Natural killer cell (primary cell): Measurements from ENCODE around the gene SLC2A2. TPM values are rescaled to one million over a fixed set of nuclear protein-coding genes. Genes with fewer than 3 reads are reported as not detected.

Source experiments
- ATAC-seq, 3 donors: fragments of 150-1000 bp in 2 of 3; fragments of 200-7000 bp in 1 of 3; cut with Tn5 transposase; 1 replicate in 1 of 3; 2 replicates in 2 of 3; pipeline ENCODE4 v1.10.0; 2021; ENCODE audit warnings: mild to moderate bottlenecking in 2 of 3, moderate library complexity in 2 of 3
- DNase-seq, 2 donors: peaks; one replicate each; pipeline versions ENCODE4 v3.0.0 to v3.0.0-alpha.2; 2013 to 2021; ENCODE audit warnings: mixed read lengths in 1 of 2
- H3K27ac ChIP-seq: one replicate; pipeline ENCODE4 v1.5.1; 2013; ENCODE audit warnings: mild to moderate bottlenecking, low read length
- H3K27me3 ChIP-seq: one replicate; pipeline ENCODE4 v1.6.1; 2013; ENCODE audit warnings: low read length; ENCODE audit not compliant: control insufficient read depth, insufficient read depth
- H3K36me3 ChIP-seq: one replicate; pipeline ENCODE4 v1.6.1; 2013; ENCODE audit warnings: low read length; ENCODE audit not compliant: control insufficient read depth, insufficient read depth
- H3K4me1 ChIP-seq: one replicate; pipeline ENCODE4 v1.6.1; 2013; ENCODE audit warnings: low read length; ENCODE audit not compliant: control insufficient read depth, insufficient read depth
- H3K4me3 ChIP-seq: one replicate; pipeline ENCODE4 v1.5.1; 2013; ENCODE audit warnings: low read length
- H3K9me3 ChIP-seq: one replicate; pipeline ENCODE4 v1.6.1; 2013; ENCODE audit warnings: low read length; ENCODE audit not compliant: control insufficient read depth, insufficient read depth
- H3K27ac Mint-ChIP-seq, 2 donors: one replicate each; pipeline ENCODE4 v1.8.0; 2022; ENCODE audit warnings: mild to moderate bottlenecking in 2 of 2, mixed read lengths in 2 of 2, moderate library complexity in 1 of 2
- H3K27me3 Mint-ChIP-seq, 2 donors: one replicate each; pipeline ENCODE4 v1.8.0; 2022; ENCODE audit warnings: low read depth in 2 of 2, mixed read lengths in 2 of 2
- H3K36me3 Mint-ChIP-seq: one replicate; pipeline ENCODE4 v1.8.0; 2022; ENCODE audit warnings: mixed read lengths
- H3K4me1 Mint-ChIP-seq, 2 donors: one replicate each; pipeline ENCODE4 v1.8.0; 2022; ENCODE audit warnings: mixed read lengths in 2 of 2
- H3K4me3 Mint-ChIP-seq: one replicate; pipeline ENCODE4 v1.8.0; 2022; ENCODE audit warnings: mild to moderate bottlenecking, moderate library complexity, mixed read lengths
- H3K9me3 Mint-ChIP-seq, 2 donors: one replicate each; pipeline ENCODE4 v1.8.0; 2022; ENCODE audit warnings: mixed read lengths in 2 of 2
- CTCF ChIP-seq: fragments of 200-600 bp; IDR thresholded peaks from one replicate; pipeline ENCODE4 v1.8.0; 2022; ENCODE audit warnings: antibody characterized with exemption
- WGBS: methylation state at CpG from one replicate; pipeline ENCODE4 v1.1.7; 2013; ENCODE audit warnings: missing lambda C conversion rate; ENCODE audit not compliant: insufficient coverage; 5-methylcytosine and 5-hydroxymethylcytosine counted together
- intact Hi-C: fragments of 100-400 bp; cut with micrococcal nuclease; formaldehyde crosslinking; loops from one replicate; pipeline ENCODE4 v1.14.2; 2022
- total RNA-seq, 4 donors: library from RNA; stranded (reverse); fragments of 120-200 nt in 1 of 4; gene quantifications; one replicate each; pipeline versions ENCODE4 v1.2.3 to v1.2.4, GENCODE V29; 2013 to 2022

Gene SLC2A2
- not detected for total RNA-seq
- total RNA-seq (2013) = not detected

- intact Hi-C loops = no loop called here
- H3K4me3 ChIP-seq = no peak within 1 kb of the TSS
- peaks cover 26 to 33% of the 10 kb centered on the region in 2 donors for H3K27me3 Mint-ChIP-seq
- H3K9me3 ChIP-seq = no peaks in the 10 kb centered on the region
- H3K4me1 Mint-ChIP-seq = no peaks in the 10 kb centered on the region
- 92% methylated on average over 4 of the region's 4 CpGs for WGBS
- H3K4me1 ChIP-seq = peaks cover 17% of the 10 kb centered on the region
- no peak within 1 kb of the TSS for H3K27ac Mint-ChIP-seq
- DNase-seq (no peak), ATAC-seq (no peak)
- no peaks in the 10 kb centered on the region for H3K36me3 Mint-ChIP-seq
- no peaks in the 10 kb centered on the region for H3K9me3 Mint-ChIP-seq
- H3K4me3 Mint-ChIP-seq = no peak within 1 kb of the TSS
- no peaks in the 10 kb centered on the region for H3K36me3 ChIP-seq
- H3K27ac ChIP-seq = no peak within 1 kb of the TSS
- no peak for TF ChIP-seq CTCF
- H3K27me3 ChIP-seq = peaks cover 6% of the 10 kb centered on the region
Observed at GRCh38 chr3:171026597-171027293, at the start of gene SLC2A2. TSS of gene SLC2A2 (minus strand) at chr3:171026720. CDS start at chr3:171026670, 50 bp downstream.

- Histone ChIP-seq H3K4me1 (no peaks in the 10 kb centered on the region), H3K27me3 (no peaks in the 10 kb centered on the region), H3K36me3 (peaks cover 60% of the 10 kb centered on the region), H3K27ac (no peak overlapping the region), H3K4me3 (no peak overlapping the region), H3K9me3 (no peaks in the 10 kb centered on the region)
- H3K4me1 Mint-ChIP-seq = peaks cover 10 to 14% of the 10 kb centered on the region in 2 donors
- DNase-seq = no peak
- H3K4me3 Mint-ChIP-seq = no peak overlapping the region
- intact Hi-C loops = no loop called here
- H3K27ac Mint-ChIP-seq = peak overlapping the region in 1 of 2 donors; percentile 61
- H3K27me3 Mint-ChIP-seq = no peaks in the 10 kb centered on the region
- ATAC-seq = no peak
- no peaks in the 10 kb centered on the region for H3K9me3 Mint-ChIP-seq
- H3K36me3 Mint-ChIP-seq = peaks cover 25% of the 10 kb centered on the region
- no peak for TF ChIP-seq CTCF
Observed at GRCh38 chr3:171072432-171072831, 45.9 kb upstream of the SLC2A2 start.

GRCh38 chr3:171068658-171069057, 42.1 kb upstream of the SLC2A2 start:
- H3K36me3 Mint-ChIP-seq = peaks cover 33% of the 10 kb centered on the region
- intact Hi-C loops = no loop called here
- 89% methylated on average over 1 of the region's 3 CpGs for WGBS
- H3K9me3 Mint-ChIP-seq = no peaks in the 10 kb centered on the region
- Histone ChIP-seq H3K36me3 (peaks cover 73% of the 10 kb centered on the region), H3K27ac (no peak overlapping the region), H3K4me3 (no peak overlapping the region), H3K9me3 (no peaks in the 10 kb centered on the region), H3K27me3 (no peaks in the 10 kb centered on the region), H3K4me1 (no peaks in the 10 kb centered on the region)
- peaks cover 10 to 14% of the 10 kb centered on the region in 2 donors for H3K4me1 Mint-ChIP-seq
- ATAC-seq (no peak), DNase-seq (no peak)
- H3K4me3 Mint-ChIP-seq = no peak overlapping the region
- no peaks in the 10 kb centered on the region for H3K27me3 Mint-ChIP-seq
- H3K27ac Mint-ChIP-seq = peak overlapping the region in 1 of 2 donors; percentile 22
- TF ChIP-seq CTCF = no peak

- no peak overlapping the region for H3K4me3 Mint-ChIP-seq
- intact Hi-C loops = no loop called here
- DNase-seq = no peak
- Histone ChIP-seq H3K4me1 (no peaks in the 10 kb centered on the region), H3K27me3 (no peaks in the 10 kb centered on the region), H3K9me3 (no peaks in the 10 kb centered on the region), H3K27ac (no peak overlapping the region), H3K4me3 (no peak overlapping the region), H3K36me3 (peaks cover 66% of the 10 kb centered on the region)
- no peaks in the 10 kb centered on the region for H3K27me3 Mint-ChIP-seq
- ATAC-seq = no peak
- no peaks in the 10 kb centered on the region for H3K4me1 Mint-ChIP-seq
- peaks cover 27% of the 10 kb centered on the region for H3K36me3 Mint-ChIP-seq
- H3K27ac Mint-ChIP-seq = no peak overlapping the region
- no peak for TF ChIP-seq CTCF
- H3K9me3 Mint-ChIP-seq = no peaks in the 10 kb centered on the region
- WGBS = 100% methylated on average over 3 of the region's 6 CpGs
Observed at GRCh38 chr3:171066206-171066605, 39.7 kb upstream of the SLC2A2 start.
